Calu3 (cell line): ENCODE results near the gene POLR3G. TPM values are rescaled to one million over a fixed set of nuclear protein-coding genes. Genes with fewer than 3 reads are reported as not detected.
A peak's percentile ranks its signal among the peaks of the same experiment; 100 is the strongest.

Experiments used
- BruUV-seq: library from RNA; stranded (reverse); fragments of 400-500 nt; replicated peaks from 2 replicates; lab custom pipeline; 2021; lab: Mats Ljungman, UMichigan
- CTCF ChIA-PET: fragments of 300-600 bp; sonication (Branson Sonifier 250); formaldehyde crosslinking; loops from one replicate; lab custom pipeline; 2022; ENCODE audit warnings: antibody characterized with exemption; lab: Charles Lee
- DNase-seq: peaks from one replicate; pipeline ENCODE4 v3.0.0; 2022
- H3K27ac Mint-ChIP-seq: one replicate; pipeline ENCODE4 v1.8.0; 2022; ENCODE audit warnings: mixed read lengths; ENCODE audit not compliant: unreplicated experiment
- H3K27me3 Mint-ChIP-seq: one replicate; pipeline ENCODE4 v1.8.0; 2022; ENCODE audit warnings: mixed read lengths; ENCODE audit not compliant: unreplicated experiment
- H3K36me3 Mint-ChIP-seq: one replicate; pipeline ENCODE4 v1.8.0; 2022; ENCODE audit warnings: mild to moderate bottlenecking, moderate library complexity, mixed read lengths; ENCODE audit not compliant: insufficient read depth, unreplicated experiment
- H3K4me1 Mint-ChIP-seq: one replicate; pipeline ENCODE4 v1.8.0; 2022; ENCODE audit warnings: mild to moderate bottlenecking, low read depth, mixed read lengths; ENCODE audit not compliant: unreplicated experiment
- H3K4me3 Mint-ChIP-seq: one replicate; pipeline ENCODE4 v1.8.0; 2022; ENCODE audit warnings: mild to moderate bottlenecking, low read depth, moderate library complexity, mixed read lengths; ENCODE audit not compliant: unreplicated experiment
- H3K9me3 Mint-ChIP-seq: one replicate; pipeline ENCODE4 v1.8.0; 2022; ENCODE audit warnings: low read depth, mixed read lengths; ENCODE audit not compliant: unreplicated experiment
- intact Hi-C: fragments of 100-400 bp; cut with micrococcal nuclease; formaldehyde crosslinking; loops from one replicate; pipeline ENCODE4 v1.10.0; 2022; ENCODE audit not compliant: unreplicated experiment
- total RNA-seq: library from RNA; stranded (reverse); gene quantifications from 2 replicates; pipeline ENCODE4 v1.2.3, GENCODE V29; 2022
- TF ChIP-seq, protein P1 (sequence below): fragments of 200-600 bp; IDR thresholded peaks from one replicate; pipeline ENCODE4 v1.8.0; 2022; ENCODE audit warnings: antibody characterized with exemption; ENCODE audit not compliant: unreplicated experiment

The POLR3G gene
- total RNA-seq, 1 experiment from 2014 or later = 15.0 TPM

- Mint-ChIP-seq H3K4me1 (no peaks in the 10 kb centered on the region), H3K27ac (no peak overlapping the region), H3K4me3 (no peak overlapping the region), H3K27me3 (peaks cover 54% of the 10 kb centered on the region), H3K36me3 (no peaks in the 10 kb centered on the region), H3K9me3 (no peaks in the 10 kb centered on the region)
- CTCF ChIA-PET = no interaction called here
- BruUV-seq = no TSS peak
- TF ChIP-seq, protein P1, sequence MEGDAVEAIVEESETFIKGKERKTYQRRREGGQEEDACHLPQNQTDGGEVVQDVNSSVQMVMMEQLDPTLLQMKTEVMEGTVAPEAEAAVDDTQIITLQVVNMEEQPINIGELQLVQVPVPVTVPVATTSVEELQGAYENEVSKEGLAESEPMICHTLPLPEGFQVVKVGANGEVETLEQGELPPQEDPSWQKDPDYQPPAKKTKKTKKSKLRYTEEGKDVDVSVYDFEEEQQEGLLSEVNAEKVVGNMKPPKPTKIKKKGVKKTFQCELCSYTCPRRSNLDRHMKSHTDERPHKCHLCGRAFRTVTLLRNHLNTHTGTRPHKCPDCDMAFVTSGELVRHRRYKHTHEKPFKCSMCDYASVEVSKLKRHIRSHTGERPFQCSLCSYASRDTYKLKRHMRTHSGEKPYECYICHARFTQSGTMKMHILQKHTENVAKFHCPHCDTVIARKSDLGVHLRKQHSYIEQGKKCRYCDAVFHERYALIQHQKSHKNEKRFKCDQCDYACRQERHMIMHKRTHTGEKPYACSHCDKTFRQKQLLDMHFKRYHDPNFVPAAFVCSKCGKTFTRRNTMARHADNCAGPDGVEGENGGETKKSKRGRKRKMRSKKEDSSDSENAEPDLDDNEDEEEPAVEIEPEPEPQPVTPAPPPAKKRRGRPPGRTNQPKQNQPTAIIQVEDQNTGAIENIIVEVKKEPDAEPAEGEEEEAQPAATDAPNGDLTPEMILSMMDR = no peak
- intact Hi-C loops = no loop called here
- no peak for DNase-seq
These were observed 70.8 kb downstream of the POLR3G start for GRCh38 chr5:90545511-90545910.

GRCh38 chr5:90546216-90546837 lies 71.7 kb downstream of the POLR3G start:
- TF ChIP-seq, protein P1 = no peak
- Mint-ChIP-seq H3K9me3 (no peaks in the 10 kb centered on the region), H3K27ac (no peak overlapping the region), H3K4me3 (no peak overlapping the region), H3K36me3 (no peaks in the 10 kb centered on the region), H3K27me3 (peaks cover 47% of the 10 kb centered on the region), H3K4me1 (no peaks in the 10 kb centered on the region)
- intact Hi-C loops = no loop called here
- no peak for DNase-seq
- no TSS peak for BruUV-seq
- CTCF ChIA-PET = no interaction called here

DNA sequence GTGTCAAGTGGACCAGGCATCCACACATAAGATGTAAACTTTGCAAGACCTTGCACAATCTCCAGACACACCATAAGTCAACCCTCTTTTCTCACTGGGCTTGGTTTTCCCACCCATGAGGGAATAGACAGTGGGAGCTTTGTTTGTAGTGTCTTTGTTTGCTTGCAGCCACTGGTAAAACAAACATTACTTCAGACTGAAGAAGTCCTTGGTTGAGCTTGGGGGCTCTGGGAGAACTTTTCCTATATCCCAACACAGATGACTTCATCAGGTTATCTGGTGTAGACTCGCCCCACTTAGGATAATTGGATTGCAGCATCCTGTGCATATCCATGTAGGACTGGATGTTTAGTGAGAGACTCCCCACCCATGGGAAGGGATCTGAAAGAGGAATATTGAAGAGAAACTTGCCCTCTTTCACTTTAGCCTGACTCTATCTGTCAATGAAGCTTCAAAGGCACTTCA lies 72.4 kb downstream of the POLR3G start:
- Mint-ChIP-seq H3K4me3 (no peak overlapping the region), H3K36me3 (no peaks in the 10 kb centered on the region), H3K4me1 (no peaks in the 10 kb centered on the region), H3K27me3 (peaks cover 47% of the 10 kb centered on the region), H3K9me3 (no peaks in the 10 kb centered on the region), H3K27ac (no peak overlapping the region)
- TF ChIP-seq, protein P1 = no peak
- intact Hi-C loops = no loop called here
- DNase-seq = no peak
- no TSS peak for BruUV-seq
- CTCF ChIA-PET = no interaction called here

GRCh38 chr5:90548069-90548593 lies 73.5 kb downstream of the POLR3G start:
- peak; percentile 74 for DNase-seq
- no peaks in the 10 kb centered on the region for H3K36me3 Mint-ChIP-seq
- H3K27ac Mint-ChIP-seq = no peak overlapping the region
- intact Hi-C loops = no loop called here
- CTCF ChIA-PET = no interaction called here
- no peaks in the 10 kb centered on the region for H3K9me3 Mint-ChIP-seq
- H3K4me3 Mint-ChIP-seq = no peak overlapping the region
- H3K4me1 Mint-ChIP-seq = no peaks in the 10 kb centered on the region
- H3K27me3 Mint-ChIP-seq = peaks cover 47% of the 10 kb centered on the region
- TF ChIP-seq, protein P1 = no peak
- BruUV-seq = no TSS peak
